ENCODE results near the gene RBM10. TPM values are rescaled to one million over a fixed set of nuclear protein-coding genes. Genes with fewer than 3 reads are reported as not detected.

RBM10 gene
- total and polyA plus RNA-seq, 2 of the 13 experiments (the other 11 are each of a cell fraction or from before 2014, with no cell fraction given), result 15.9 to 43.1 TPM

GRCh38 chrX:47233333-47234113 lies 88.5 kb downstream of the RBM10 start:
- Histone ChIP-seq H3K27ac (ENCODE audit: extremely low read length, insufficient read depth, low read length) (peak overlapping the region; percentile 90), H4K20me1 (ENCODE audit: insufficient read depth, low read length) (no peaks in the 10 kb centered on the region), H3K79me2 (ENCODE audit: insufficient read depth, low read length) (peaks cover 29% of the 10 kb centered on the region), H3K4me3 (replicated peaks in 1 of 3; ENCODE audit: insufficient read depth in 1 of 3, low read depth in 2 of 3, low read length in 3 of 3) (peak overlapping the region; percentile 67 to 73 (median 69)), H3K9ac (ENCODE audit: insufficient read depth, low read depth, low read length) (peak overlapping the region; percentile 87), H3K27me3 (ENCODE audit: control insufficient read depth in 1 of 2, insufficient read depth in 2 of 2, low read length in 2 of 2) (no peaks in the 10 kb centered on the region; a peak in 1 of 5 replicates), H2AFZ (ENCODE audit: low read length) (no peak overlapping the region), H3K4me1 (ENCODE audit: insufficient read depth, low read length) (peaks cover 41% of the 10 kb centered on the region), H3K4me2 (ENCODE audit: low read depth, low read length) (peak overlapping the region; percentile 89), H3K9me3 (ENCODE audit: low read length) (no peaks in the 10 kb centered on the region), H3K36me3 (replicated peaks in 1 of 2; ENCODE audit: control insufficient read depth in 1 of 2, insufficient read depth in 2 of 2, low read length in 2 of 2) (no peaks in the 10 kb centered on the region; a peak in 1 of 5 replicates)
- under 1% methylated on average over 28 of the region's 51 CpGs for WGBS (ENCODE audit: low lambda C conversion rate)
- ChIA-PET POLR2A (interaction anchor here (0.8 to 3.5 kb wide), 9 partner anchors 14 to 79 kb away, joined by 3 to 69 read pairs (median 5); partner anchors contain the start of gene CDK16), CTCF (ENCODE audit: low intra/inter-chr PET ratio, low total read pairs) (no interaction called here)
- ATAC-seq, result peak; percentile 87
- no TSS peak for BruUV-seq (replicated peaks)
- in situ Hi-C loops (cut with HindIII; ENCODE audit: extremely low pct_ligation_motif_present, low pct_unique_long_range_greater_than_20kb) (no loop called here), intact Hi-C loops (cut with micrococcal nuclease; ENCODE audit: unreplicated experiment) (loop anchor here (10.0 kb wide), 1 partner anchor 81 kb away; no protein-coding TSS in a partner anchor)
- DNase-seq (ENCODE audit: low spot score), result peak; percentile 89
- FAIRE-seq, result peak; percentile 23
- no peak for TF ChIP-seq PAXIP1 (CRISPR knock-in tag; conservative IDR thresholded peaks at IDR 0.05)
- no peak for TF ChIP-seq FOXO1 (CRISPR knock-in tag; IDR thresholded peaks at IDR 0.05)
- TF ChIP-seq ARNTL (CRISPR knock-in tag; IDR thresholded peaks at IDR 0.05), result no peak
- TF ChIP-seq ZFP37 (CRISPR knock-in tag; IDR thresholded peaks at IDR 0.05; ENCODE audit: borderline replicate concordance), result no peak
- peak; percentile 96 for TF ChIP-seq CREB1 (IDR thresholded peaks at IDR 0.05)
- TF ChIP-seq CREB1 (CRISPR knock-in tag; IDR thresholded peaks at IDR 0.05), result peak; percentile 88
- no peak for TF ChIP-seq ZNF691 (CRISPR knock-in tag; IDR thresholded peaks at IDR 0.05; ENCODE audit: borderline replicate concordance, low read depth)
- TF ChIP-seq, protein P1, sequence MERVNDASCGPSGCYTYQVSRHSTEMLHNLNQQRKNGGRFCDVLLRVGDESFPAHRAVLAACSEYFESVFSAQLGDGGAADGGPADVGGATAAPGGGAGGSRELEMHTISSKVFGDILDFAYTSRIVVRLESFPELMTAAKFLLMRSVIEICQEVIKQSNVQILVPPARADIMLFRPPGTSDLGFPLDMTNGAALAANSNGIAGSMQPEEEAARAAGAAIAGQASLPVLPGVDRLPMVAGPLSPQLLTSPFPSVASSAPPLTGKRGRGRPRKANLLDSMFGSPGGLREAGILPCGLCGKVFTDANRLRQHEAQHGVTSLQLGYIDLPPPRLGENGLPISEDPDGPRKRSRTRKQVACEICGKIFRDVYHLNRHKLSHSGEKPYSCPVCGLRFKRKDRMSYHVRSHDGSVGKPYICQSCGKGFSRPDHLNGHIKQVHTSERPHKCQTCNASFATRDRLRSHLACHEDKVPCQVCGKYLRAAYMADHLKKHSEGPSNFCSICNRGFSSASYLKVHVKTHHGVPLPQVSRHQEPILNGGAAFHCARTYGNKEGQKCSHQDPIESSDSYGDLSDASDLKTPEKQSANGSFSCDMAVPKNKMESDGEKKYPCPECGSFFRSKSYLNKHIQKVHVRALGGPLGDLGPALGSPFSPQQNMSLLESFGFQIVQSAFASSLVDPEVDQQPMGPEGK (CRISPR knock-in tag; IDR thresholded peaks at IDR 0.05), result 0 out of 2 replicates have a peak, but pooled peaks have one; percentile 23
- no peak for TF ChIP-seq SP4 (CRISPR knock-in tag; IDR thresholded peaks at IDR 0.05)
- TF ChIP-seq TBX2 (CRISPR knock-in tag; IDR thresholded peaks at IDR 0.05; ENCODE audit: borderline replicate concordance), result peak; percentile 15; the same call in 1 of the 2 replicates
- TF ChIP-seq ZSCAN22 (CRISPR knock-in tag; IDR thresholded peaks at IDR 0.05), result no peak
- TF ChIP-seq, protein P2, sequence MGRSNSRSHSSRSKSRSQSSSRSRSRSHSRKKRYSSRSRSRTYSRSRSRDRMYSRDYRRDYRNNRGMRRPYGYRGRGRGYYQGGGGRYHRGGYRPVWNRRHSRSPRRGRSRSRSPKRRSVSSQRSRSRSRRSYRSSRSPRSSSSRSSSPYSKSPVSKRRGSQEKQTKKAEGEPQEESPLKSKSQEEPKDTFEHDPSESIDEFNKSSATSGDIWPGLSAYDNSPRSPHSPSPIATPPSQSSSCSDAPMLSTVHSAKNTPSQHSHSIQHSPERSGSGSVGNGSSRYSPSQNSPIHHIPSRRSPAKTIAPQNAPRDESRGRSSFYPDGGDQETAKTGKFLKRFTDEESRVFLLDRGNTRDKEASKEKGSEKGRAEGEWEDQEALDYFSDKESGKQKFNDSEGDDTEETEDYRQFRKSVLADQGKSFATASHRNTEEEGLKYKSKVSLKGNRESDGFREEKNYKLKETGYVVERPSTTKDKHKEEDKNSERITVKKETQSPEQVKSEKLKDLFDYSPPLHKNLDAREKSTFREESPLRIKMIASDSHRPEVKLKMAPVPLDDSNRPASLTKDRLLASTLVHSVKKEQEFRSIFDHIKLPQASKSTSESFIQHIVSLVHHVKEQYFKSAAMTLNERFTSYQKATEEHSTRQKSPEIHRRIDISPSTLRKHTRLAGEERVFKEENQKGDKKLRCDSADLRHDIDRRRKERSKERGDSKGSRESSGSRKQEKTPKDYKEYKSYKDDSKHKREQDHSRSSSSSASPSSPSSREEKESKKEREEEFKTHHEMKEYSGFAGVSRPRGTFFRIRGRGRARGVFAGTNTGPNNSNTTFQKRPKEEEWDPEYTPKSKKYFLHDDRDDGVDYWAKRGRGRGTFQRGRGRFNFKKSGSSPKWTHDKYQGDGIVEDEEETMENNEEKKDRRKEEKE (IDR thresholded peaks at IDR 0.05), result no peak

Measured in HepG2 (cell line).